ENCODE results near the gene PIWIL1. TPM values are rescaled to one million over a fixed set of nuclear protein-coding genes. Genes with fewer than 3 reads are reported as not detected.

The PIWIL1 gene
- total and polyA plus RNA-seq, 2 experiments from 2014 or later: not detected

GRCh38 chr12:130367003-130367402 is 29.3 kb downstream of the PIWIL1 start:
- no peak overlapping the region for H2AFZ ChIP-seq
- no peaks in the 10 kb centered on the region for H3F3A ChIP-seq (replicated peaks; ENCODE audit: low read depth)
- Mint-ChIP-seq H3K4me1 (no peaks in the 10 kb centered on the region), H3K4me3 (no peak overlapping the region), H3K27ac (no peak overlapping the region), H3K9me3 (peaks cover 98% of the 10 kb centered on the region), H3K27me3 (ENCODE audit: insufficient read depth, low read depth, poor library complexity) (peaks cover 2% of the 10 kb centered on the region), H3K36me3 (ENCODE audit: low read depth) (peaks cover 29% of the 10 kb centered on the region)
- no peaks in the 10 kb centered on the region for H3K9me2 ChIP-seq (ENCODE audit: insufficient read depth)
- TF ChIP-seq EZH2phosphoT487 (IDR thresholded peaks at IDR 0.05; ENCODE audit: unreplicated experiment): no peak
- no peak for TF ChIP-seq REST (IDR thresholded peaks at IDR 0.05; ENCODE audit: unreplicated experiment)
- TF ChIP-seq CTCF (conservative IDR thresholded peaks at IDR 0.05; ENCODE audit: low read depth in 2 of 2): no peak
- no peak for TF ChIP-seq ZNF331 (CRISPR knock-in tag; IDR thresholded peaks at IDR 0.05; ENCODE audit: low read depth)
- no peak for TF ChIP-seq ZNF114 (CRISPR knock-in tag; IDR thresholded peaks at IDR 0.05)
- TF ChIP-seq STAT1 (IDR thresholded peaks at IDR 0.05; ENCODE audit: unreplicated experiment): no peak
- no peaks in the 10 kb centered on the region for H3K4me1 ChIP-seq (ENCODE audit: insufficient read depth)
- H3K36me3 ChIP-seq (ENCODE audit: insufficient read depth): no peaks in the 10 kb centered on the region
- H3K79me2 ChIP-seq (replicated peaks; ENCODE audit: insufficient read depth): no peaks in the 10 kb centered on the region
- DNase-seq (ENCODE audit: low spot score) (no peak), ATAC-seq (no peak)
- no peaks in the 10 kb centered on the region for H4K20me1 ChIP-seq (replicated peaks; ENCODE audit: insufficient read depth)
- H3K27me3 ChIP-seq (ENCODE audit: insufficient read depth): no peaks in the 10 kb centered on the region
- no peak overlapping the region for H3K4me3 ChIP-seq
- no peak overlapping the region for H3K4me2 ChIP-seq
- H3K27ac ChIP-seq (ENCODE audit: low read depth): no peak overlapping the region

- no peaks in the 10 kb centered on the region for H3K9me2 ChIP-seq (ENCODE audit: insufficient read depth)
- Mint-ChIP-seq H3K36me3 (ENCODE audit: low read depth) (peaks cover 26% of the 10 kb centered on the region), H3K27me3 (ENCODE audit: insufficient read depth, low read depth, poor library complexity) (peaks cover 2% of the 10 kb centered on the region), H3K9me3 (peaks cover 94% of the 10 kb centered on the region), H3K4me3 (no peak overlapping the region), H3K27ac (no peak overlapping the region), H3K4me1 (no peaks in the 10 kb centered on the region)
- H3K4me2 ChIP-seq: no peak overlapping the region
- no peak overlapping the region for H3K27ac ChIP-seq (ENCODE audit: low read depth)
- H3K79me2 ChIP-seq (replicated peaks; ENCODE audit: insufficient read depth): no peaks in the 10 kb centered on the region
- no peaks in the 10 kb centered on the region for H3K27me3 ChIP-seq (ENCODE audit: insufficient read depth)
- DNase-seq (ENCODE audit: low spot score) (no peak), ATAC-seq (no peak)
- H4K20me1 ChIP-seq (replicated peaks; ENCODE audit: insufficient read depth): no peaks in the 10 kb centered on the region
- H3F3A ChIP-seq (replicated peaks; ENCODE audit: low read depth): no peaks in the 10 kb centered on the region
- H3K4me1 ChIP-seq (ENCODE audit: insufficient read depth): no peaks in the 10 kb centered on the region
- no peak overlapping the region for H2AFZ ChIP-seq
- no peaks in the 10 kb centered on the region for H3K36me3 ChIP-seq (ENCODE audit: insufficient read depth)
- H3K4me3 ChIP-seq: no peak overlapping the region
- TF ChIP-seq CREB1 (CRISPR knock-in tag; IDR thresholded peaks at IDR 0.05; ENCODE audit: low read depth) (no peak), ETS1 (IDR thresholded peaks at IDR 0.05) (no peak), ZNF114 (CRISPR knock-in tag; IDR thresholded peaks at IDR 0.05) (no peak), ZNF462 (CRISPR knock-in tag; IDR thresholded peaks at IDR 0.05) (no peak), NANOG (IDR thresholded peaks at IDR 0.05; ENCODE audit: borderline replicate concordance) (no peak)
Observed at GRCh38 chr12:130367523-130367922, 29.8 kb downstream of the PIWIL1 start.
